HG03025 (cell line): ENCODE results near the gene CWC27.
A peak's percentile ranks its signal among the peaks of the same experiment; 100 is the strongest.

ENCODE experiments used
- ATAC-seq: cut with Tn5 transposase; IDR thresholded peaks from one replicate; pipeline ENCODE4 v1.9.1; 2021; ENCODE audit warnings: mild to moderate bottlenecking, moderate library complexity; ENCODE audit not compliant: unreplicated experiment, low FRiP score

CWC27 gene

DNA sequence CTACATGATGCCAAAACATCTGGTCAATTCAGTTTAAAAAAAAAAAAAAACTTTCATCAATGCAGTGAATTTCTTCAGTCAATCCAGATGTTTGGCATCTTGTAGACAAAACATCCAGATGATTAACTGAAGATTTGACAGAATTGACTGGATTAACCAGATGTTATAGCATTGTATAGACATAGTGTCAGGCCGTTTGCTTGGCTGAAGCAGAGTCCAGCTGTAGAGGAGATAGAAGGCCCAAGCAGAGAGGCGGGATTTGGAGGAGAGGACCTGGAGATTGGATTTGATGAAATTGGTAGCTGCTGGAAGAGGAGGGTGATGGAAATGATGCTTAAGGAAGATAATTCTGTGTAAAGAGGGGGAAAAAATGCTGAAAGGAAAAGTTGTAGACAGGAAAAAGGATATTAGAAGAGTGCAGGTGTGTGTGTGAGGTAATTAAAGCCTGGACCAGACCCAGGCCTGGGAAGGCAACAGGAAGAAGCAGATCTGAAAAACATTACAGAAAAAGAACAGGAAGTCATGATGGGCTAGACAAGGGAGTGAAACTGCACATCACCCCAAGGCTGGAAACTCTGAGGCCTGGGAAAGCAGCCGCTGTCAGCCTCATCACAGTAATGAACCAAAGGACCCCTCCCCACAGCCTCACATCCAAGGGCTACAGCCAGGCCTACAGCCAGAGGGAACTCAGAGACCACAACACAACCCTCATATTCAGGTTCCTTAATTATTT is 258.3 kb downstream of the CWC27 start:
- no peak for ATAC-seq

DNA sequence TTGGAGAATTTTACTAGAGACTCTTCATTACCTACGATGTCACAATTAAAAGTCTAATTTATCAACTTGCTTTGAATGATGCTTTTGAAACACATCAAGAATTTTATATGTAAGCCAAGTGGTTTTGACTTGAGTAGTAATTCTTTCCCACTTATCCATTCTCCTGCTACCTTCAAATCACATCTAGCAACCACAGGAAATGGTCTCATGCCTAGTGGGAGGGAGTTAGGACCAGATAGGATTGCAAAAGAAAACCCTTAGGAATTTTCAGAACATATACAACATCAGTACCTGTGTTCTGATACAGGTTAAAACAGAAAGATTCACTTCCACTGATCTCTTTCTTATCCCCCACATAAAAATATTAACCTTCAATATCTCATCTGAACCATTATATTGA is 260.4 kb downstream of the CWC27 start:
- no peak for ATAC-seq

DNA sequence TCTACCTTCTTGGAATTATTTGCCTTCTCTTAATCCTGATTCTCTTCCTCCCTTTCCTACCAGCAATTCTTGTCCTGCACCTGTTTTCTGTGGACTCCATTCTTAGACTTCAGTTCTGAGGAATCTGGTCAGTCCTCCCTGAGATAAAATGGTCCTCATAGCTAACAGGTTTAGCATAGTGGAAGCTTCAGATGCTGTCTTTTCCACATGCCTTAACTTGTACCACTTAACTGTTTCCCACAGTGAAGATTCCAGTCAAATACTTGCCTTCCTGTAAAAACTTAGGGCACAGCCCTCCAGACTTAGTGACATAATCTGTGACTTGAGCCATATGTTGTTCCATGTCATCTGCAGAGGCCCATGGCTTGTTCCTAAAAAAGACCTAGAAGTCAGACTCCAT is 261.3 kb downstream of the CWC27 start:
- no peak for ATAC-seq

DNA sequence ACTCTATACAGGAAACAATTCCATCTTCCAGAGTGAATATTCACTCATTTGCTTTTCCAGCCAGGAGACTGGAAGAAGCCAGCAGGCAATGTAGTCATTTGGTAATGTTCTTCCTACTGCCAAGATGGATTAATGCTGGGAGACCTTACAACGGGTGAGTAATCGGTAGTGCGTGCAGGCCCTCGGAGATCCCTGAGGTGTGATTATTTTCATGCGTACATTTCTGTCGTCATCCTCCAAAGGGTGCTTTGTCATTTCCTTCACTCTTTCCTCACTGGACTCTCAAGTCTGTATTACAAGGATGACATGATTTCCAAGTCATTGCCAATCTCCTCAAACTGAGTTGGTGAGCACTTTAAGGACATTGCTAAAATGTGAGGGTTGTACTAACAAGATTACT is 263.5 kb downstream of the CWC27 start:
- ATAC-seq: no peak

DNA sequence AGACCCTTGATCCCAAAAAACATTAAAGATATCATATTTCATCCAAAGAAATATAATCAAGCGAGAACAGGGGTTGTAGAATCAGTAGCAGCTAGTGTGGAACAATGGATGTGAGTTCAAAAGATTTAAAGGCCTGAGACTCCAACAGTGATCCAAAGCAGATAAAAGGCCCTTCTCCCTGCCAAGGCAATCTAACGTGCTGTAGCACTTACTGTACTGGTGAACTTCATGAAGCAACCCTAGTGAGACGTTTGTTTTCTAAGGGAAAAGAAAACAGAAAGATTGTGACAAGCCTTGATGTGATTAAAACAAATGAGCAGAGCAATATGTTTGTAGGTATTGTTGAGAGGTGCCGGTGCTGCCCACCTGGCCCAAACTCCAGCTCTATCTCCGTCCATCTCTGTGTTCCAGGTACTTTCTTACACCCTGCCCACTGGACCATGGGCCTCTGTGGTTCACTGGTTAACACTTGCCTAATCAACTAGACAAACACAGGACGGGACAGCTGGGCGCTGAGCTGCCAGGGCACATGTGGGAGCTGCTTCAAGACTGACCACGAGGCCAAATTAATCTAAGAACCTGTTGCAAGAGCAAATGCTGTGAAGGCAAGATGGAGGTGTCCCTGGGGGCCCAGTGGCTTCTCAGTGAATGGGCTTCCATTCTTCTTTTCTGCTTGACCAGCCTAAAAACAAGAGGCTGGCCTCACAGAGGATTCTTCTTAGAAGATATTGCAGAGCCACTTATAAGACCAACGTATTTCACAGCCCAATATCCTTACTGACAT is 265.5 kb downstream of the CWC27 start:
- ATAC-seq: no peak

DNA sequence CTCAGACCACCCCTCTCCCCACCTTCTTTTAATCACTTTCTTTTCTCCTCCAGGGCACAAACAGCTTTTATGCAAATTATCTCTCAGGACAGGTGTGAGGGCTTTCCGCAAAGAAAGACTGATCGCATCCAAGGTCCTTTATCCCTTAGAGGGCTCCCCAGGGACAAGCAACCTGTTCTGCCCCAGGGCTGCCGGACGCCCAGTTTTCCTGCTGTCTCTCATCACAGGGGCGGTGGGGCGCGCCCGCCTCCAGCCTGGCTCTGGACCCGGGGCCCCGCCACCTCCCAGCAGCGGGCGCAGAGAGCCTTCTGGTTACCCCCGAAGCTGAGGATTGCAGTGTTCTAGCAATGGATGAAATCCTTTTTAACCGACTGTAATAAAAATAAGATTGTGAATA is 266.1 kb downstream of the CWC27 start:
- ATAC-seq: no peak

DNA sequence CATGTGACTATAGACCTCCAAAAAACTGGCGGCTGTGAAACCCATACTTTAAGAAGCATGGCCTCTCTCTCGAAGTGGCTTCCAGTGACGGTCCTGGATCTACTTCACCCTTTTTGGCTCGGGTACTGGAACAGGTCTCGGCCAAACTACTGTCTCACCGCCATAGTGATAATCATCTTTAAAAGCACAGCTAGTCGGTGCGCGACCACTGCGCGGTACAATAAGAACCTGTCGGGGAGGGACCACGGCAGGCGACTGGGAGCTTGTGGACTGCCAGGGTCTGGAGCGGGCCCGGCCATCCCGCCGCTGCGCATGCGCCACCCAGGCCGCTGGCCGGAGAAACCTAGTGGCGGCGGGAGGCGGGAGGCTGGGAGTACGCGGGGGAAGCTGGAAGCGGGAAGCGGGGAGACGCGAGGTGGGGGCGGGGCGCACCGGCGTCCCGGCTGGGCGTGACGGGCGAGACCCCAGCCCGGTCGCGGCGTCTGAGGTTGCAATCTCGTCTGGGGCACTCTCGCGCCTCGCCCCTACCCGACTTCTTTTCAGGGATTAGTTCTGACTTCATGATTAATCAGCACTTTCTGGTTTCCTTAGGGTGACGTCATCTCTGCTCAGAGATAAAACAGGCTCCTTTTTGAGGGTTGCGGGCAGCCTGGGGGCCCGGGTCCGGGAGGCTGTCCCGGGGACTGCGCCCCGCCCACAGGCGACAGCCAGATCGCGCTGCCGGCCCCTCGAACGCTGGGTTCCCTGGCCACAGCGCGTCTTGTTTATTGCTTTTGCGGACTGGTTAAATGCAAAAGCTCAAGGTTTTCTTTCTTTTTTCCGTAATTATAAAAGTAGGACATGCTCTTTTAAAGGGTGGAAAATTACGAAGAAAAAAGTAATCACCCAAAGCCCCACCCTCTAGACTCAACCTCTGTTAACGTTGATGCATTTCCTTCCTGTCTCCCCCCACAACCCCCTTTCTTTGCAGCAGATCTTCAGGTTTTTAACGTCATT is 266.8 kb downstream of the CWC27 start:
- ATAC-seq: peak; percentile 85

DNA sequence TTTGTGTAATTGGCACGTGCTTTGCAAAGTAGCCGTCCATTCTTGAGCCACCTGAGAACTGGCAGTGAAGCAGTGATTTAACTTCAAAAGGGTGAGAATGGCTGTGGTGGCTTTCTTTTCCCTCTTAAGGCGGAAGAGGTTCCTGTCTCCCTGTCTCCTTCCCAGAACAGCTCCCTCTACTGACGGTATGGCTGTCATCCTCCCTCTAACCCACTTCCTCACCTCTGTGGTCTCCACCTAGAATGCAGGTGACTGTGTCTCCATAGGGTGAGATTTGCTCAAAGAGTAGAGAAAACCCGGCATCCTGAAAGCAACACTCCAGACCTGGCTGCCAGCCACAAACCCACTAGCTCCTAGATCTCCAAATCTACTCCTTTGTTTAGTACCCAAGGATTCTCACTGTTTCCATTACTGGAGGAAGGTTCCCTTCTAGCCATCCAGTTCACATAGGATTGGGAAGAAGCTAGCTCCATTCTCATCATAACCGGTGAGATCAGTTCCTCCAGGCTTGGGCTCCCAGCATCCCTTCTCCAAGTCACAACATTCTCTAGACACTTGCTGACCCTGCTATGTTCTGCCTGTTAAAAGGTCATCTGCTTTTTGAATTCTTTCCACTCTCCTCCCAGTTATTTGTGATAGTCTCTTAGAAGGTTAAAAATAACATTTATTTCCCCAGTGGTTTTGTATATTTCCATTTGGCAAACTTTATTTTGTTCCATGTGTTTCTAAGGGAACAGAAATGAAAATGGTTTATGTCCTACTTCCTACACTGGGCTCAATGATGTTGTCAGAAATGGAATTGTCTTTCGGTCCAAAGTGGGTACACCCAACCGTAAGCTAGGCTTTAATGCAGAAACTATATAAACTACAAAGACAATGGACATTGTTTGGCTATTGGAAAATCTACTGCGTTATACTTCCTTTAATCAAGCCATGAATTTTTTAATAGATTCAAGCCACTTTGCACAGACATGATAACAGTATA is 269.4 kb downstream of the CWC27 start:
- ATAC-seq: no peak

DNA sequence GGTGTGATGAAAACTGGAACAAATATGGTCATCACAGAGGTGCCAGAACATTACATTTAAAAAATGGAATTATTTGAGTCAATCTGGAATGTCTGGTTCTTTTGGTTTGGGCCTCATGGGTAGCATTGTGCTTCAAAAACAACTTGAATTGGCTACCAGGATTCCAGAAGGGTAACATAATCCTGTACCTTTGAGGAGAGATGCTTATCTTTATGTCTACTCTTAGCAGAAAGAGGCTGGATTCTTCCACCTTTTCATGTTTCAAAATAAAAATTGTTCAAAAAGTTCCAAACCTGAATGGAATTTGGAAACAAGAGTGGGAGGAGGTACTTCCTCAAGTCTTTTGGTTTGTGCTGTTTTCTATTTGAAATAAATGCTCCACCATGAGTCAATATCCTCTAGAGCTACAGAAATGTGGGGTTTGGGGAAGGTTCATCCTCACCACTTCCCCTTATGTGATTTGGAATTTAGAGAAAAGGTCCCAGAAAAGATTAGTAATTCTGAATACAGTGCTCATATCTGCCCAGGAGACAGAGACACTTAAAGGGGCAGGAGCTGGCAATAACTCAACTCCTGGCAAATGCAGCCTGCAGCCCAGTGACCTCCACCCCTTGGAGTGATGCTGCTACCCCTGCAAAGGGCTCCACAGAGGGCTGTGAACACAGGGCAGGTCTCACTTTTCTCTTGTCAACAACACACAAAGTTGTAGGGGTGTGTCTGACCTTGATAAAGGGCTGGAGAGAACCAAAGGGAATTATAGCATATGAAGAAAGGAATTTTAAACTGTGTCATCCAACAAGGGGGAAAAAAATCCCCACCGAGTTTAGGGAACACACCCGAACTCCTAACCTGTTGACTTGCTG is 272.8 kb downstream of the CWC27 start:
- no peak for ATAC-seq

DNA sequence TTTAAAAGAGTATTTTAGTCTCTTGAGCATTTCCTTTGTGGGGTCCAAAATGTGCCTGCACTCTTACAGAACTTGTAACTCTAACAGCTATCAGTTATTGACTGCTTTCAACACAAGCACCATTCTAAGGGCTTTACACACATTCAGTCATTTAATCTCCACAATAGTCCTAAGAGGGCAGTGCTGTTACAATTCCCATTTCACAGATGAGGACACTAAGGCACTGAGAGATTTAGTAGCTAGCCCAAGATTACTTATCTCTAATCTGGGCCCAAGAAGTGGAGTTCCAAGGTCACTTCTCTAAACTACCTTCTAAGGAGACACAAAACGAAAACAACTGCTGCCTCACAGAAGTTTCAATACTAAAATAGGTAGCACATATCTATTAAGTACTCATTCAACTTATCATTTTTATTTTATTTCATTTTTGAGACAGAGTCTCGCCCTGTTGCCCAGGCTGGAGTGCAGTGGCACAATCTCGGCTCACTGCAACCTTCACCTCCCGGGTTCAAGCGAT is 275.2 kb downstream of the CWC27 start:
- peak; percentile 46 for ATAC-seq

DNA sequence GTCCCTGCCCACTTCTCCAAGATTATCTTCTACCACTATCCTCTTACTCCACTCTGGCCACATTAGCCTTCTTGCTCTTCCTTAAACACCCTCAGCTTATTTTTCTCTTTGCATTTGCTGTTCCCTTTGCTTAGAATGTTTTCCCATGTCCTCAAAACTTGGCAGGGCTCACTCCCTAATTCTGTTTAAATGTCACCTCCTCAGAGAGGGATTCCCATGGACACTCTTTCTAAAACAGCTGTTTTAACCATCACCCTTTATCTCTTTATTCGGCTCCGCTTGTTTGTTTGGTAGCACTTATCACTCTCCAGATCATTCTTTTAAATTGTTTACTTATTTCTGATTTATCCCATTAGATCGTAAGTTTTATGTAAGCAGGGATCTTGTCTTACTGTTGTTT is 278.5 kb downstream of the CWC27 start:
- no peak for ATAC-seq

DNA sequence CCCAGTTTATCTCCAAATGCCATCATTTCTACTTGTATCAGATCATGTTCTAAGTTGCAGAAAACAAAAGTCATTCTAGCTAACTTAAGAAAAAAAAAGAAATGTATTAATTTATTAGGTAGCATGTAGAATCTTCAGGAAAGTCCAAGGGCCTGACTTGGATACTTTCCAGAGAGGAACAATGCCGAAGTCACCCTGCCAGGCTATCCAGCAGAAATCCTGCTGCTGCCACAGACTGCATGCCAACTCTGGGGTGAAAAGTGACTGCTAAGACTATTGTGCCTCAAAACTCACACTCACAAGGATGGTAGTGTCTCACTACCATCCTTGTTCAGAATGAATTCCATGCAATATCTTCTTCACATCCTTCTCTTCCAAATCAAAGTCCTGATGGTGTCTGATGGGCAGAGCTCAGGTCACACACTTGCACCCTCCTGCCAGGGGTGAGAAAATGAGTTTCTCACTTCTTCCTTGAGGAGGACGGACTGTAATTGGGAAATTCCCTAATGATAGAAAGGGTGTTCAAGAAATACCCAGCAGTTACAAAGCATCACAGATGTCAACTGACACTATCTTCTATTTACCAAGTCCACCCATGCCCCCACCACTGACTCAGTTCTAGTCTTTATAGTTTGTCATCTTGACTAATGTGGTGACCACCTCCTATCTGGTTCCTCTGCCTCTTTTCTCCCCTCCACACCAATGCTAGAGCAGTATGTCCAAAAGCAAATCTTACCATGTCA is 279.4 kb downstream of the CWC27 start:
- ATAC-seq: no peak

DNA sequence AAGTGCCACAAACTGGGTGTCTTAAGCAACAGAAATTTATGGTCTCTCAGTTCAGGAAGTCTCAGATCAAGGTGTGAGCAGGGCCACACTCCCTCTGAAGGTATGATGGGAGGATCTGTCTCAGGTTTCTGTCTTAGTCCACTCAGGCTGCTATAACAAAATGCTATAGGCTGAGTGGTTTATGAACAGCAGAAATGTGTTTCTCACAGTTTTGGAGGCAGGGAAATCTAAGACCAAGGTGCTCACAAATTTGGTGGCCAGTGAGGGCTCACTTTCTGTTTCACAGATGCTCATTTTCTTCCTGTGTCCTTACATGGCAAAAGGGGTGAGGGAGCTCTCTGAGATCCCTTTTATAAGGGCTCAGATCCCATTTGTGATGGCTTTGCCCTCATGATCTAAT is 281.4 kb downstream of the CWC27 start:
- no peak for ATAC-seq

DNA sequence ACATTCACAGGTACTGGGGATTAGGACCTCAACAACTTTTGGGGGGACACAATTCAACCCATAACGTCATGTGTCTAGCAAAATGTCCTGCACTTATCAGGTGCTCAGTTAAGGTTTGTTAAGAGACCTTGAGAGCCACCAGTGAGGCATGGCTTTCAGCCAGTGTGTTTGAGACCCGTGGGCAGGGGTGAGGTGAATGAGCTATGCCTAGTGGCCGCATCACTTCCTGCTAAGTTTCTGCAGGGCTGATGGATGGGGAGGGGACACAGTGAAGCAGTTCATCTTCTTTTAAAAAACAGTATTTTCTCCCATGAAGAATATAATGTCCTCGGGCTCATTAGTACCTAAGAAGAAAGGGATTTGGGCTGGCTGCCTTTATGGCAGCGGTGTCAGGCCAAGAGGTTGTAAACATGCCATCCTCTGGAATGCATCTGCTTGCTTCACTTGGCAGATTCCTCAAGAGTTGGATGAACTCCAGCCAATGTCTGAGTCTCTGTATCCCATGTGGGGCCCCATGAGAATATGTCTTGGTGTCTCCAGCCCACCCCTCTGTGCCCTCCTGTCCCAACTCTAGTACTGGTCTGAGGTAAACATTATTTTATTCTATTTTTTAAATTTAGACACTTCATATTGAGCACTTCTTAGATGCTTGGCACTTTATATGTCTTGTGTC is 282.2 kb downstream of the CWC27 start:
- ATAC-seq: no peak

DNA sequence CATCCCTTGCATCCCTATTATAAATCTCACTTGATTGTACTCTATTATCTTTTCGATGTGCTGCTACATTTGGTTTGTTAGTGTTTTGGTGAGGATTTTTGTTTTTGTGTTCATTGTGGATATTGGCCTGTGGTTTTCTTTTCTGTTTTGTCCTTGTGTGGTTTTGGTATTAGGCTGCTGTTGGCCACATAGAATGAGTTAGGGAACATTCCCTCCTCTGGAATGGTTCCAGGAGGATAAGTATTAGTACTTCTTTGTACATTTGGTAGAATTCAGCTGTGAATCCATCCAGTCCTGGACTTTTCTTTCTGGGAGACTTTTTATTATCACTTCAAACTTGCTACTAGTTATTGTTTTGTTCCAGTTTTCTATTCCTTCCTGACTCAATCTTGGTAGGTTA is 287.2 kb downstream of the CWC27 start:
- no peak for ATAC-seq

DNA sequence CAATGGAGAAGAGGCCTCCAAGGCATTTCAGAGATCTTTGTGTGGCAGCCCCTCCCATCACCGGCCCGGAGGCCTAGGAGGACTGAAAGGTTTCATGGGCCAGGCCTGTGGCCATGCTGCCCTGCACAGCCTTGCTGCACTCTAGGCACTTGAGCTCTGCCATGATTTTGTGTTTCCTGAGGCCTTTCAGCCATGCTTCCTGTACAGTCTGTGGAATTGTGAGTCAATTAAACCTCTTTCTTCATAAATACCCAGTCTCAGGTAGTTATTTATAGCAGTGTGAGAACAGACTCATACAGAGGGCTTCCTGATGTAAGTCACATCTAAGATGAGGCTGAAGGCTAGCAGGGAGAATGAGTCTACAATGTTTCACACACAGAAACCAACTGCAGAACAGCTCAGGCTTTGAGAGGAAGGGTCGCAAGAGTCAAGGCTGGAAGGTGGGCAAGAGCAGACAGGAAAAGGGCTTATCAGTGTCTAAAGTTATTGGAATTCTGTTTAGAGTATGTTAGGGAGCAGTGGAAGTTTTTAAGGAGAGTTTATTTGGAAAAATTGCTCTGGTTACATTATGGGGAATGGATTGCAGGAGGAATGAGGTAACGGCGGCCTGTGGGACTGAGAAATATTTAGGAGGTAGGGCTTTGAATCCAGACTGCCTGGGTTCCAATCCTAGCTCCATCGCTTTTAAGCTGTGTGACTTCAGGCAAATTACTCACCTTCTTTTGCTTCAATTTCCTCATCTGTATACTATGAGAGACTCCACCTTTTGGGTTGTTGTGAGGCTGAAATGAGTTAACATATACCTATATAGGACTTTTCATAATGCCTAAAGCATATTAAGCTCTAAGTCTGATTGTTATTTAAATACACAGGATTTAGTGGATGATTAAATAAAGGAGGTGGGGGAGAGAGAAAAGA is 291.2 kb downstream of the CWC27 start:
- ATAC-seq: no peak
